ENCODE results near the gene ITIH5. TPM values are rescaled to one million over a fixed set of nuclear protein-coding genes. Genes with fewer than 3 reads are reported as not detected.

ITIH5 gene
- total and polyA plus RNA-seq, 8 donors, result 4.0 to 28.6 (median 14.6) TPM

- no peak for TF ChIP-seq POLR2A (IDR thresholded peaks at IDR 0.05)
- no peak for TF ChIP-seq CTCF (IDR thresholded peaks at IDR 0.05)
- no peak for TF ChIP-seq POLR2AphosphoS5 (IDR thresholded peaks at IDR 0.05)
- no peak for TF ChIP-seq EP300 (IDR thresholded peaks at IDR 0.05)
- H3K4me3 ChIP-seq, result no peak overlapping the region
- H3K9me3 ChIP-seq, result no peaks in the 10 kb centered on the region
- peaks cover 0 to 54% (median 0%) of the 10 kb centered on the region in 3 donors for H3K27me3 ChIP-seq
- 58 to 68% (median 63%) methylated on average over 11 of the region's 11 CpGs for WGBS, 5 donors
- no peak for DNase-seq
- no peak overlapping the region for H3K27ac ChIP-seq
- H3K4me1 ChIP-seq, result no peaks in the 10 kb centered on the region
- intact Hi-C loops (cut with DNase I; ENCODE audit: low total_unique reads), result loop anchor here (5.0 to 10.0 kb wide), 2 partner anchors 167 to 1784 kb away; no protein-coding TSS in a partner anchor
- H3K36me3 ChIP-seq, result no peaks in the 10 kb centered on the region
Observed at GRCh38 chr10:7520507-7521485, 146.0 kb downstream of the ITIH5 start.

- no peaks in the 10 kb centered on the region for H3K4me1 ChIP-seq
- no peaks in the 10 kb centered on the region for H3K36me3 ChIP-seq
- no peak overlapping the region for H3K4me3 ChIP-seq
- H3K27ac ChIP-seq, result no peak overlapping the region
- WGBS, 5 donors, result 82 to 92% (median 87%) methylated on average over 6 of the region's 6 CpGs
- peaks cover 0 to 52% (median 0%) of the 10 kb centered on the region in 3 donors for H3K27me3 ChIP-seq
- no peak for DNase-seq
- intact Hi-C loops (cut with DNase I; ENCODE audit: low total_unique reads), result no loop called here
- H3K9me3 ChIP-seq, result no peaks in the 10 kb centered on the region
- TF ChIP-seq EP300 (IDR thresholded peaks at IDR 0.05) (no peak), CTCF (IDR thresholded peaks at IDR 0.05) (no peak), POLR2A (IDR thresholded peaks at IDR 0.05) (no peak), POLR2AphosphoS5 (IDR thresholded peaks at IDR 0.05) (no peak)
Observed at GRCh38 chr10:7519351-7519750, 147.4 kb downstream of the ITIH5 start.

- H3K4me3 ChIP-seq, result no peak overlapping the region
- intact Hi-C loops (cut with DNase I; ENCODE audit: low total_unique reads), result no loop called here
- WGBS, 5 donors, result 79 to 94% (median 86%) methylated on average over 1 of the region's 1 CpG
- no peaks in the 10 kb centered on the region for H3K9me3 ChIP-seq
- DNase-seq, result no peak
- peaks cover 0 to 45% (median 0%) of the 10 kb centered on the region in 3 donors for H3K27me3 ChIP-seq
- no peaks in the 10 kb centered on the region for H3K36me3 ChIP-seq
- H3K27ac ChIP-seq, result no peak overlapping the region
- H3K4me1 ChIP-seq, result no peaks in the 10 kb centered on the region
- TF ChIP-seq POLR2AphosphoS5 (IDR thresholded peaks at IDR 0.05) (no peak), CTCF (IDR thresholded peaks at IDR 0.05) (no peak), POLR2A (IDR thresholded peaks at IDR 0.05) (no peak), EP300 (IDR thresholded peaks at IDR 0.05) (no peak)
Observed at GRCh38 chr10:7518693-7519092, 148.1 kb downstream of the ITIH5 start.

- peaks cover 0 to 30% (median 0%) of the 10 kb centered on the region in 3 donors for H3K27me3 ChIP-seq
- H3K36me3 ChIP-seq, result no peaks in the 10 kb centered on the region
- H3K27ac ChIP-seq, result no peak overlapping the region
- TF ChIP-seq POLR2AphosphoS5 (IDR thresholded peaks at IDR 0.05) (no peak), EP300 (IDR thresholded peaks at IDR 0.05) (no peak), CTCF (IDR thresholded peaks at IDR 0.05) (no peak), POLR2A (IDR thresholded peaks at IDR 0.05) (no peak)
- H3K4me3 ChIP-seq, result no peak overlapping the region
- no peaks in the 10 kb centered on the region for H3K4me1 ChIP-seq
- DNase-seq, result no peak
- intact Hi-C loops (cut with DNase I; ENCODE audit: low total_unique reads), result no loop called here
- peaks cover 0 to 5% (median 4%) of the 10 kb centered on the region in 4 donors for H3K9me3 ChIP-seq
- whole genome bisulfite sequencing, 5 donors, result 60 to 76% (median 68%) methylated on average over 5 of the region's 5 CpGs
Observed at GRCh38 chr10:7515439-7515838, 151.3 kb downstream of the ITIH5 start.
